ENCODE measurements around the gene ETV5. TPM values are rescaled to one million over a fixed set of nuclear protein-coding genes. Genes with fewer than 3 reads are reported as not detected.
"Not testable (repeated sequence)": the region's sequence is repeated elsewhere in the genome, so short reads cannot be mapped to it uniquely, and the experiment has no call there.

ETV5 gene
- polyA plus RNA-seq, 4 donors = 22.7 to 32.2 (median 26.8) TPM

DNA sequence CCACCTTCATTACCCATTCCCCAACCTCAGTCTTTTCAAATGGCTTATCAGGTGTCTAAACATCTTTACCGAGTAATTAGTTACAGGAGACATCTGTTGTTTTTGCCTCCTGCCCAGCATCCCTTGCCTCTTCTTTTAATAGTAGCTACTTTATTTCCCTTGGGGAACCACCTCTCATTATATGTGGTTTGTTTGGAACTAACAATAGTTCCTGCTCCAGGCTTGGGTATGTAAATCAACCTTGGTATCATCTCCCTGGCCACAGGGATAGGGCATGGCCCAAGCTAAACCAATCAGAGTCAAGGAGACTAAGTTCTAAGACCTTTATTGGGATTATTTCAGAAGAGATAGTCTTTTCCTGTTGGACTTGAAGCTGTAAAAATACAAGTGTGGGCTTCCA, 76.6 kb downstream of the ETV5 start:
- DNase-seq (ENCODE audit: low read depth in 4 of 4, low spot score in 3 of 4) = no peak

DNA sequence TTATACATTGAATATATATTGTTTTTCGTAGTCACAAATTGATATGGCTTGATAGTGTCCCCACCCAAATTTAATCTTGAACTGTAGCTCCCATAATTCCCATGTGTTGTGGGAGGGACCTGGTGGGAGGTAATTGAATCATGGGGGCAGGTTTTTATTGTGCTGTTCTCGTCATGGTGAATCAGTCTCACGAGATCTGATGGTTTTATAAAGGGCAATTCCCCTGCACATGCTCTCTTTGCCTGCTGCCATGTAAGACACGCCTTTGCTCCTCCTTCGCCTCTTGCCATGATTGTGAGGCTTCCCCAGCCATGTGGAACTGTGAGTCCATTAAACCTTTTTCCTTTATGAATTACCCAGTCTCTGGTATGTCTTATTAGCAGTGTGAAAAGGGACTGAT, 82.9 kb downstream of the ETV5 start:
- DNase-seq (ENCODE audit: low read depth in 4 of 4, low spot score in 3 of 4) = not testable (repeated sequence)

GRCh38 chr3:186025161-186025560, 83.7 kb downstream of the ETV5 start:
- no peak for DNase-seq (ENCODE audit: low read depth in 4 of 4, low spot score in 3 of 4)

DNA sequence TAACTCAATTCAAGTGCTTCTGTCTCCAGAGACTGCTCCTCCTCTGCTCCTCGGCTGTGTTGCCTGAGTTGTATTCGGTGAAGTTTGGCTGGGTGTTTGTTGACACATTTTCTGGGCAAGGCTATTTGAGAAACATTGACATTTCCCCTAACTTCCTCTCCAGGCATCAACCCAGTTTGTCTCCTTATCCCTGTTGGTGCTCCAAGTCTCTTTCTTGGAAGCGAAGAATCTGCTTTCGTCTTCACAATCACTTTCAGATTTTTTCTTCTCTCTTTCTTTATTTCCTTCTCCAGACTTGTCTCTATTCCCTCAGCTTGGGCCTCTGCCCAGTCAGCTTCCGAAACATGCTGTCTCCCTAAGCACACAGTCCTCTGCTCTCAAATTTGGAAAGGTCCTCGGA, 84.7 kb downstream of the ETV5 start:
- DNase-seq (ENCODE audit: low read depth in 4 of 4, low spot score in 3 of 4) = no peak

DNA sequence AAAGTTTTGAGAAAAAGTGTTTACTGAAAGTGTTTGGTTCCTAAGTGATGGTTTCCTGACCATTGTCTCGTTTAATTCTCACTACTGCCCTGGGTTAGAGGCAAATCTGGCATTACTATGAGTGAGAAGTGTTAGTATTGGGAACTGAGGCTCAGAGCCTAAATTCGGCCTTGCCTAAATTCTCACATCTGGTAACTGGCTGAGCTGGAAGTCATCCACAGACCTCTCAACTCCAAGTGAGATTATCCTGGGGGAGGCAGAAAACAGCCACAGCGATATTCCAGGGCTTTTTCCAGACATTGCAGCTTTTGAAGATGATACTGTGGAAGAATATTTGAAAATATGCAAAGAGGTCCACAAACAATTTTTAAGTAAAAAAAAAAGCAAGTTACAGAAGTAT, 86.0 kb downstream of the ETV5 start:
- DNase-seq (ENCODE audit: low read depth in 4 of 4, low spot score in 3 of 4) = no peak

DNA sequence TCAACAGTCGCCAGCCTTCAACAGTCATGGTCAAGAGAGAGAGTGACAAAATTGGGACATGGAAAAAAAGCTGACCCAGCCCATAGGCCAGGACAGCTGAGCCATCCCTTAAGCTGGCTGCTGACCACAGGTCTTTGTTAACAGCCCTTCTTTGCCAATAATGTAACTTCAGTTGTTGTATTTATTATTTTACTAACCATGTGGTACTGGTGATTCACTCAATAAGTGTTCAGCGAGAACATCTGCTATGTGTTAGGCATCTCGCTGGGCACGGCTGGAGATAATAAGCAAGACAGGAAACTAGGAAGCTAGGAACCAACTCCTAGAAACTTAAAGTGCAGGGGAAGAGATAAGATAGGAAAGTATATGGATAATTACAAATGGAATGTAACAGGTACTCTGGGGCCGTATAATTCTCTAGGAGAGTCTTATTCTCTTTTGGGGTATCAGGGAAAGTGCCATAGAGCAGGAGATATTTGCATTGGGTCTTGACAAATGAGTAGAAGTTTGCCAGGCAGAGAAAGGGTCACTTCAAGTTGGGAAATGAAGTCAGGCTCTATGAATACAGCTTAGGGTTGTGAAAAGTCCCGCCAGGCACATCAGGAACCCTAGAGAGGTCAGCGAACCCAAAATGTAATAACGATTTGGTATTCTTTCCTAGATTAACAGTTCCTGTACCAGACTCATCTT, 87.1 kb downstream of the ETV5 start:
- DNase-seq (ENCODE audit: low read depth in 4 of 4, low spot score in 3 of 4) = no peak

- DNase-seq (ENCODE audit: low read depth in 4 of 4, low spot score in 3 of 4) = not testable (repeated sequence)
Observed at GRCh38 chr3:186021250-186021649, 87.6 kb downstream of the ETV5 start.

DNA sequence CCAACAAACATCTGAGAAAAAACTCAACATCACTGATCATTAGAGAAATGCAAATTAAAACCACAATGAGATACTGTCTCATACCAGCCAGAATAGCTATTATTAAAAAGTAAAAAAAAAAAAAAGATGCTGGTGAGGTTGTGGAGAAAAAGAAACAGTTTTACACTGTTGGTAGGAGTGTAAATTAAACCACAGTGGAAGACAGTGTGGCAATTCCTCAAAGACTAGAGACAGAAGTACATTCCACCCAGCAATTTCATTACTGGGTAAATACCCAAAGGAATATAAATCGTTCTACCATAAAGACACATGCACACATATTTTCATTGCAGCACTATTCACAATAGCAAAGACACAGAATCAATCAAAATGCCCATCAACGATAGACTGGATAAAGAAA, 89.6 kb downstream of the ETV5 start:
- not testable (repeated sequence) for DNase-seq (ENCODE audit: low read depth in 4 of 4, low spot score in 3 of 4)

DNA sequence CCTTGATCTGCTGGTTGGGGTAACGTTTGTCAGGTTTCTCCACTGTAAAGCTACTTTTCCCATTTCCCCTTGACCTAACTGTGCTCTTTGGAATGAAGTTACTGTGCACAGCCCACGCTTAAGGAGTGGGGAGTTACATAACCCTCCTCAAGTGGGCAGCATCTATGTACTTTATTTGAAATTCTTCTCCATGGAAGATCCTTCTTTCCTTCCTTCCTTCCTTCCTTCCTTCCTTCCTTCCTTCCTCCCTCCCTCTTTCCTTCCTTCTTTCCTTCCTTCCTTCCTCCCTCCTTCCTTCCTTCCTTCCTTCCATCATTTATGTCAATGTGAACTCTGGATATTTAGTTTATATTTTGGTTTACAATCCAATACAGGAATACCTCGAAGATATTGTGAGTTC, 94.0 kb downstream of the ETV5 start:
- no peak for DNase-seq (ENCODE audit: low read depth in 4 of 4, low spot score in 3 of 4)

GRCh38 chr3:186013312-186013711, 95.6 kb downstream of the ETV5 start:
- DNase-seq (ENCODE audit: low read depth in 4 of 4, low spot score in 3 of 4) = no peak

DNA sequence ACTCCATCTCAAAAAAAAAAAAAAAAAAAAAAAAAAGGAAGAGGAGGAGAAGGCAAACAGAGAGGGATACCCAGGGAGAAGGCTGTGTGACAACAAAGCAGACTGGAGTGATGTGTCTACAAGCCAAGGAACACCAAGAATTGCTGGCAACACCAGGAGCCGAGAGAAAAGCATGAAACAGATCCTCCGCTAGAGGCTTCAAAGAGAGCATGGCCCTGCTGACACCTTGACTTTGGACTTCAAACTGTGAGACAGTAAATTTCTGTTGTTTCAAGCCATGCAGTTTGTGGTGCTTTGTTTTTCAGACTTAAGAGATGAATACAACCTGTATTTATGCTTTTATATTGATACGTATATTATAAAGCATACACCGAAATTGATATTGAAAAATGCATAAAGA, 96.8 kb downstream of the ETV5 start:
- DNase-seq (ENCODE audit: low read depth in 4 of 4, low spot score in 3 of 4) = no peak

- no peak for DNase-seq (ENCODE audit: low read depth in 4 of 4, low spot score in 3 of 4)
Observed at GRCh38 chr3:186004671-186005070, 104.2 kb downstream of the ETV5 start.

DNA sequence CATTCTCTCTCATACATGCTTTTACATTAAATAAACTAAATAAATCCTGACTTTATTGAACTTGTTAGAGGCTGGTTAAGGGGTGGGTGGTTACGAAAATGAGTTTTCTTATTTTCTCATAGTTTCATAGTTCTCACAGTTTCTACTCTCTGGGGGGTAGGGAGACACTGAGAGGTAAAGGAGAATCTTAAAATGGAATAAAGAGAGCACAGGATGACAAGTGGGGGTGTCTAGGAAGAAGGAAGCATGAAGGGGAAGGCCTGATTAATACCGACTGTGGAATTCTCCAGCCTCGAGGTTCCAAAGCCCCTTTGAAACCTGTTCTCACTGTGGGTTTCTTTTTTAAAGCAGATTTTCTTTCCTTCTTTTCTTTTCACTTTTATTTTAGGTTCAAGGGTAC, 104.7 kb downstream of the ETV5 start:
- DNase-seq (ENCODE audit: low read depth in 4 of 4, low spot score in 3 of 4) = no peak

- DNase-seq (ENCODE audit: low read depth in 4 of 4, low spot score in 3 of 4) = no peak
Observed at GRCh38 chr3:186003610-186004009, 105.3 kb downstream of the ETV5 start.

GRCh38 chr3:186002884-186003472, 105.9 kb downstream of the ETV5 start:
- DNase-seq (ENCODE audit: low read depth in 4 of 4, low spot score in 3 of 4) = no peak

- DNase-seq (ENCODE audit: low read depth in 4 of 4, low spot score in 3 of 4) = no peak
Observed at GRCh38 chr3:186001842-186002241, 107.0 kb downstream of the ETV5 start.

GRCh38 chr3:185999221-185999620, 109.7 kb downstream of the ETV5 start:
- no peak for DNase-seq (ENCODE audit: low read depth in 4 of 4, low spot score in 3 of 4)

GRCh38 chr3:185998136-185998535, 110.8 kb downstream of the ETV5 start:
- no peak for DNase-seq (ENCODE audit: low read depth in 4 of 4, low spot score in 3 of 4)

DNA sequence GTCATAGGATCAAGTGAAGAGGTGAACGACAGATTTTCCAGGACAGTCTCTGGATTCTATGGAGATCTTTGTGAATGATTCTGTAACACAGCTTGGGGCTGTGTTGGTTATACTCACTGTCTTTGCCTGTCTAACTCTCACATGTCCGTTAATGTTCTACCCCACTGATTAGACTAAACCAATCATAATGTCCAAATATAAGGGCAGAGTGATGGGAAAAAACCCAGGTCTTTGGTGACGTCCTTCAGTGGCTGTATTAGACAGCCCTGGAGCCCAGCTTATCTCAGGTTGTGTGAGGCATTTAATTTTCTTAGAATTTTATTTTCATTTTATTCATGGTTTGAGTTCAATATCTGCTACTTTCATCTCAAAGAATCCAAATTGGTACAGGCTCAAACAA, 111.8 kb downstream of the ETV5 start:
- no peak for DNase-seq (ENCODE audit: low read depth in 4 of 4, low spot score in 3 of 4)
